Measurements from ENCODE around the gene PDGFD.
A peak's percentile ranks its signal among the peaks of the same experiment; 100 is the strongest.

PDGFD gene

DNA sequence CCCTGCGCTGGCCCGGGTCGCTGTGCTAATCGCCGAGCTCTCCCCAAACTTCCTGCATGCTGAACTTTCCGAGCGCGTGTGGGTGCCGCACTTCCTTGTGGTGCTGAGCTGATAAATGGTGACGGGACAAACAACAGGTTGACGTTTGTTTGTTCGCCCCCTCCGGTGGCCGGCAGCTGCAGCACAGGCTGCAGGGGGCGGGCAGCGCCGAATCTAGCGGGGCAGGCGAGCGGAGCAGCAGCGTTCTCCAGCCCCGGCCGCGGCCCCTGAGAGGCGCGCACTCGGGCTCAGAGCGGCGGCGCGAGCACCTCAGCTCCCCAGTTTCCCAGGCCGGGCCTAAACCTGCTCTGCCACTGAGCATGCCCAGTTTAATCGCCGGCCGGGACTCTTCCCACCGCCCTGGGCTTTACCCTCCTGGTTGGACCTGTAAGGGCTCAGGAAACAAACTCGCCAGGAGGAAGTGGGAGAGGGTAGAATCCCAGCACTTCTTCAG is at the start of gene PDGFD:
Gene PDGFD (minus strand): TSS at position 120 of the 493 bp plus-strand sequence.
- DNase-seq (ENCODE audit: low read depth in 2 of 2) = peak; percentile 18 to 27

DNA sequence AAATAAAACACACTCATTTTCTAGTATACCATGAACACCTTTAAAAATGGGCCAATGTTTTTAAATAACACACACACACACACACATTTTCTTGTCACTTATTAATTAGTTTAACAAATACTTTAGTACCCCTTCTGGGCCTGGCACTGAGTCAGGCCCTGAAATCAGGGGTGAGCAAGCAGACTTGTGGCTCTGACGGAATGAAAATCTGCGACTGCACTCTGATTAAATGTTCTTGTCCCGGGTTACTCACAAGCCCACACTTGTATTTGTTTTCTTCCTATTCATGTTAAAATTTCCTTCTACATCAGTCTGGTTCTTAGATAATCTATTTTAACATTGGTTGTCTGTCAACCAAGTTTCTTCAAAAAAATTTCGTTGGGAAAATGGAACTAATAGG is 43.0 kb upstream of the PDGFD start:
- no peak for DNase-seq (ENCODE audit: low read depth in 2 of 2)

DNA sequence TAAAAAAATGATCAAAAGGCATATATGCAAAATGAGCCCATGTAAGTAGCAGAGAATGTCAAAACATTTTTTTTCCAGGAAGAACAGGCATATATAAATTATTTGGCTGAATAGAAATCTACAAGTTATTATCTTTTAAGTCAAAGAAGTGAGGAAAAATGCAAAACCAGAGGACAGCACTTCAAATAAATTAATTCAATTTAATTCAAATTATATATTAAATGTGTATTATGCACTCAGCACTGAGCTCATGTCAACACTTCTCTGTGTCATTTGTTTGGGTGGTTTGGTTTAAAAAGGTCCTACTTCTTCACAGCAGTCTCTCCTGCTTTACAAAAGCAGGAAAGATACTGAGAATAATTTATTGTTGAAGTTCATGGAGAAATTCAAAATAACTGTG is 41.9 kb upstream of the PDGFD start:
- DNase-seq (ENCODE audit: low read depth in 2 of 2) = no peak

GRCh38 chr11:104200688-104201087 is 36.7 kb upstream of the PDGFD start:
- no peak for DNase-seq (ENCODE audit: low read depth in 2 of 2)

- no peak for DNase-seq (ENCODE audit: low read depth in 2 of 2)
These were observed 35.1 kb upstream of the PDGFD start for GRCh38 chr11:104199053-104199452.

DNA sequence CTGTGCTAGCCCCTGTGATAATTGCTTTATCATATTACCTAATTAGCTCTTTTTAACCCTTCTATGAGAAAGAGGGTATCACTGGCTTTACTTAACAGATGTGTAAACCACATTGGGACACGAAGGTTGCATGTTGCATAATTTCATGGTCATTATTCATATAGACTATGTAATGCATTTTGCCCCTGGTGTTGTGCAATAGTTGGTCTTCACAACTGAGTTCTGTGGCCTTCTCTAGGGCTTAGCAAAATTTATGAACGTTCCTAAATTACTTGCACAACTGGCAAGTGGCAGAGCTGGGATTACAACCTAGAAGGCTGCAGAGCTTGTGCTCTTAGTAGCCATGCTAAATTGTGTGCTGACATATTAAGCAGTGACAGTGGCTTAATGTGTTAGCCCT is 34.6 kb upstream of the PDGFD start:
- DNase-seq (ENCODE audit: low read depth in 2 of 2) = no peak

- DNase-seq (ENCODE audit: low read depth in 2 of 2) = no peak
These were observed 27.2 kb upstream of the PDGFD start for GRCh38 chr11:104191124-104191523.

GRCh38 chr11:104183593-104183992 is 19.6 kb upstream of the PDGFD start:
- no peak for DNase-seq (ENCODE audit: low read depth in 2 of 2)

- DNase-seq (ENCODE audit: low read depth in 2 of 2) = no peak
These were observed 11.8 kb upstream of the PDGFD start for GRCh38 chr11:104175769-104176168.

DNA sequence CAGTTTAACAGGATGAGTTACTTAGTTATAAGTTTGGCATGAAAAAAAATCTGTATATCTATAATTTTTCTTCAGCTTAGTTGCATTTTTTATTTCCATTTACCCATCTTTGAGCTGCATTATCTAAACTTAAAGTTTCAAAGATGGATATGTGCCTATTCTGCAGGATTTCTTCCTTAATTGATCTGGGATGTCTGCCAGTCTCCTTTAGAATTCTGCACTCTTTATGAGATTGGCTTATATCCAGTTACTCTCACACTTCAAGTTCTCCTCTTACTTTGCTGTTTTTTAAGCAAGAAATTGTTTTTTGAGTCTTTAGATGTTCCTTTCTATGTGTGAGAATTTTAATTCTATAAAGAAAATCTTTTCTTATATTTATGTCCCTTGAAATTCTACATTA is 5.1 kb upstream of the PDGFD start:
- no peak for DNase-seq (ENCODE audit: low read depth in 2 of 2)

DNA sequence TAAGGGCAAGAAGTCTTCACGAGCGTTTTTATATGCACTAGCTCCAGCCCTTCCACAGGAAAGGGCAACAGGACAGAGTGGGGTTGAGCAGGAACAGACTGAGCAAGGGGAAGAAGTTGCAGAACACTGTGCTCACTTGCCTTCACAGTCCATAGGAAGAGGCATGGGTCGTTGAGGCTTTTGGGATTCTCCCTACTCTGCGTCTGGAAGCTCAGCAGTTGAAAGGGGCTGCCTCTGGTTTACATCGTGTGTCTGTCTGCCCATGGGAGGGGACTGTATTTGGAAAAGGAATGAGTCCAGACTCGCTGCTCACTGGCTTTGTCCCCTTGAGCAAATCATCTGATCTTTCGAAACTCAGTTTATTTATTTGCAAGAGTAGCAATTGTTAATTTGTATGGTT is 1.1 kb upstream of the PDGFD start:
- no peak for DNase-seq (ENCODE audit: low read depth in 2 of 2)

DNA sequence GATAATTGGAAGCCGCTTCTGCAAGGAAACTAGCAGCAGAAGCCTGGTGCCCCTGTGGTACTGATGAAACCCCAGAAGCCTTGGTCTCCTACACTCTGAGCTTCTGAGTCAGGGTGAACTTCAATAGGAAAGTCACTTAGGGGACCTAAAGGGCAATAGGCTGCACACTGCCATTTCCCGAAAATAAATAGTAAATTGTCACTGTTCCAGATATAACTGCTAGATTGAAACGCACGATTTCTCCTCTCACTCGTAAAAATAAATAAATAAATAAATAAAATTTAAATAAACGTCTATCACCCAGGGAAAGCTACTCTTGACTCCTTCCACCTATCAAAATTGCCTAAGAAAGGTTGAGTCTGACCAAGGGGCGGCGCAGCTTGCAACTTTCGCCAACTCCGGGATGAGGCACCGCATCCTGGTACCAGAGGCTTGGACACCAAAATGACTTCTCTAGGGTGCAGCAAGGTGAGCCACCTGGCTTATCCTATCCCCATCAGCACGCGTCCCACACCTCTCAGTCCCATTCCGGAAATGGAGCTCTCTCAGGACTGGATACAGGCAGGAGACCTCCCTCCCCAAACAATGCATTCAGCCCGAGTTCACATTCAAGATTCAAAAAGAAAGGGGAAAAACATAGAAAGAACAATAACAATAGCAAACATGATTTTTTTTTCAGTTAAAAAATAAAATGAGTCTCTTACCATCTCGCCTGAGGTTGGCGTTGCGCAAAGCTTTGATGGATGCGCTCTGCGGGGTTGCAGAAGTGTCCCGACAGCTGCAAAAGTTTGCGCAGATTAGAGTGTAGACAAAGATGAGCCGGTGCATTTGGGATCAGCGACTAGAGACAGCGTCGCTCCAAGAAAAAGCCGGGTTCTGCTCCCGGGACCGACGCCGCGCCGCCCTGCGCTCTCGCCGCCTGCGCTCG is 583 bp downstream of the PDGFD start:
- DNase-seq (ENCODE audit: low read depth in 2 of 2) = no peak

- DNase-seq (ENCODE audit: low read depth in 2 of 2) = no peak
These were observed 2.0 kb downstream of the PDGFD start for GRCh38 chr11:104161751-104162450.

- DNase-seq (ENCODE audit: low read depth in 2 of 2) = no peak
These were observed 4.6 kb downstream of the PDGFD start for GRCh38 chr11:104159356-104159755.

- DNase-seq (ENCODE audit: low read depth in 2 of 2) = no peak
These were observed 8.6 kb downstream of the PDGFD start for GRCh38 chr11:104155375-104155774.

DNA sequence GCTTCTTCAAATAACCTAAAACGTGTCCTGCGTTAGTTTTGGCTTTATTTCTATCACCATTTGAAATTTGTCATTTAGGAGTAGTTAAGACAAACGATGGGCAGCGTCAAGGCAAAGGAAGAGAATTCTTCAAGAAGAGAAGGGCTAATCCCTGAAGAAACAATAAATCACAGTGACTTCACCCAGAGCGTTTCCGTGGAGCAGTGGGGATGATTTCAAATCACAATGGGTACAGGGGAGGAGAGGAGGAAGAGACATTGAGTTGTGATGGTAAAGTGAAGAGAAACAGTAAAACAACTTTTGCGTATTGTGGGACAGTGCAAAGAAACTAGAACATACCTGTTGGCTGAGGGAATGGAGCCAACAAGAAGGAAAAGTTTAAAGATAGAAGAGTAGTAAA is 9.7 kb downstream of the PDGFD start:
- DNase-seq (ENCODE audit: low read depth in 2 of 2) = no peak

DNA sequence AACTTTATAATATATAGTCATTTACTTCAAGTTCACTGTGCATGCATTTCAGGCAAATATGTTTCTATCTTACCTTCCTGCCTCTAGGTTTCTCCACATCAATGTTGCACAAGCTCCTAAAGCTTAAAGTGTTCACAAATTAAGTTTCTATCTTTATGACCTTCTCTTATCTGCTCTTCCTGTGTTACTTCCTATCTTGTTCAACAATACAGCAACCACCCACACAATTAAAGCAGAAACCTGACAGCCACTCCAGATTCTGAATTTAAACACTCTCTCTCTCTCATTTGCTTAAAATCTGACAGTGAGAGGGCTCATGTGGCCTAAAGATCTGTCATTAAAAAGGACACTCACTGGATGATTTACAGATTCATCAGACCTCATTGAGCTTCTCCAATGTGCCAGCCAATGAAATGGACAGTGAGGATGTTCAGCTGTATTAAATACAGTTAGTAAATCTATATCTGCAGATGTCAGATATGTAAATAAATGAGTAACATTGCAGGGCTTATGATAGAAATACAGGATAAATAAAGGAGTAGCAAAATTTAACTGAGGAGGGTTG is 10.9 kb downstream of the PDGFD start:
- no peak for DNase-seq (ENCODE audit: low read depth in 2 of 2)

GRCh38 chr11:104151404-104152204 is 12.3 kb downstream of the PDGFD start:
- DNase-seq (ENCODE audit: low read depth in 2 of 2) = no peak

- DNase-seq (ENCODE audit: low read depth in 2 of 2) = no peak
These were observed 15.2 kb downstream of the PDGFD start for GRCh38 chr11:104148706-104149105.

DNA sequence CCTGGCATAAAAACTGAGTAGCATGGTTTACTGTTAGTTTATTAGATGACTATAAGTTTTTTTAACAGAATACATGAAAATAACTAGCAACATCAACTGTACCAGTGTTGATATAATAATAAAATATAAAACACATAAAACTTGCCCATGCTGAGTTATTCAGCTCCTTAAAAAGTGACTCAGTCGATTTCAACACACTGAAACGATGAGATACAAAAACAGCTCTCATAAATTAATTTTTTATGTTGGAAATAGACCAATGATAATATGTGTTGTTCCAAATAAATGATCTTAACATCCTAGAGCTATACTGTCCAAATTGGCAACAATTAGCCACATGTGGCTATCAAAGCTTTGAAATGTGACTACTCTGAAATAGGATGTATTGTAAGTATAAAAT is 15.9 kb downstream of the PDGFD start:
- no peak for DNase-seq (ENCODE audit: low read depth in 2 of 2)

- DNase-seq (ENCODE audit: low read depth in 2 of 2) = no peak
These were observed 17.0 kb downstream of the PDGFD start for GRCh38 chr11:104146943-104147342.

DNA sequence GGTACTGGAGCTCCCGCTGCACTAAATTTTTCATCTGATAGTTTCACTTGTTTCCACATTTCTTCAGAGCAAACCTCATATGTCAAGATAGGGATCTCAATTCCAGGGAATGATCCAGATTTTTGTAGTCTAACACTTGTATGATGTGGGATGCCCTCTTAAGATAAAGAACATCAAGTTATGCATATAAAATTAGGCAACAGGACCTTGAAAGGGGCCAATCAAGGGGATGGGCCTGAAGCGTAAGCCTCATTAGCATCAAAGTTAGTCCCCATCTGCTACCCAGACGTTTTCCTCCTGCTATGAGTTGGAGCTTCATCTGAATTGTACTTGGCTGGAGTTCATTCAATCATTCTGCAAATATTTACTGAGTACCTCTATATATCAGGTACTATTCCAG is 17.5 kb downstream of the PDGFD start:
- no peak for DNase-seq (ENCODE audit: low read depth in 2 of 2)
